SIG-M5 (cell line): ENCODE data around the gene AFF3.
"Not testable (repeated sequence)": the region's sequence is repeated elsewhere in the genome, so short reads cannot be mapped to it uniquely, and the experiment has no call there.

Source experiments
- DNase-seq: peaks from one replicate; lab custom pipeline; 2025; lab: John Stamatoyannopoulos, UW

AFF3 gene

DNA sequence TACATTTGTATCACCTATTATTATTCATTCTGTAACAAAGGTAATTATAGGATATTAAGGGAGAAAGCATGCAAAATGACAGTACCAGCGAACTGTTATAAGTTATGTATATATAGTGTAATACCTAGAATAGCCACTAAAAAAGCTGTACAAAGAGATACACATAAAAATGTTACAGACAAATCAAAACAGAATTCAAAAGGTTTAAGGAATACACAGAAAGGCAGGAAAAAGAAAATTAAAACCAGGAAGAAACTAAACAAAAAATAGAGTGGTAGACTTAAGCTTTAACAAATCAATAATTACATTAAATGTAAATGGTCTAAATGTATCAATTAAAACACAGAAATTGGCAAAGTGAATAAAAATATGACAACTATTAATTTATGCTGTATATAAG is 476.1 kb downstream of the AFF3 start:
- no peak for DNase-seq

DNA sequence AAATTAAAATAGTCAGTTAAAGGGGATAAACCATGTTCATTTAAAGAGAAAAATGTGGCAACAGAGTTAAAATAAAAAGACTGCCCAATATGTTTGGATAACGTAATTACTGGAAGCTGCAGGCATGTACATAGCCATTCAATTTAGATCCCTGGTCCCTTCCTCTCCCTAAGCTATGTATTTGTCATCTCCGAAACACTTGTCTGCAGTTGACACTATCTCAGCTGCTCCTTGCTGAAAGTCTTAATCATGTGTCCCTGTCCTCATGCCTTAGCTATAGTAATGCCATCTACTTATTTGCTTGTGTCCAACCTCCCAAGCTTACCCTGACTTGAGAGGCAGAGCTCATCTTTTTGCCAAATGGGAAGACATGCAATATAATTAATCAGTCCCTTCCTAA is 478.7 kb downstream of the AFF3 start:
- no peak for DNase-seq

DNA sequence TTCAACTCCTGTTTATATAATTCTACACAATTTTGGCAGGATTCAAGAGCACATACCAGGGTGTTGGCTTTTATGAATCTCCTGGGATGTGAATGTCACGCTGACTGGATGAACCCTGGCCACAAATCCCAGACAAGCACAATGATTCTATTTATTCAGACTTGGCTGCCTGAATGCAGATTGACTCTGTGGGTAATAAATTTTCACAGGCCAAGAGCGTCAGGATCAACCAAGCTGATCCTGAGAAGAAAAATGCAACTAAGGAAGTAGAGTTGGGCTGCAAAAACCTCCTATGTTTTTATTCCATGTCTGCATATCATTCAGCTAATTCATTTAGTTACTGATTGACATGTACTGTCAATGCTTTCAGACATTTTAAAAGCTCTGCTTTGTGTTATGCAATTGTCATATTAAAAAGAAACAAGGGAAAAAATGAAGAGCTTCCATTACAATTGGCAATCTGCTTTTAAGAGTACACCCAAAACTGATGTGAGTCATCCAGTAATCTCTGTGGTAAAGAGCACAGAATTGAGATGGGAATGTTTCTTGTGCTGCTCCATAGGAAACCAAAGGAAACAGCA is 479.5 kb downstream of the AFF3 start:
- no peak for DNase-seq

DNA sequence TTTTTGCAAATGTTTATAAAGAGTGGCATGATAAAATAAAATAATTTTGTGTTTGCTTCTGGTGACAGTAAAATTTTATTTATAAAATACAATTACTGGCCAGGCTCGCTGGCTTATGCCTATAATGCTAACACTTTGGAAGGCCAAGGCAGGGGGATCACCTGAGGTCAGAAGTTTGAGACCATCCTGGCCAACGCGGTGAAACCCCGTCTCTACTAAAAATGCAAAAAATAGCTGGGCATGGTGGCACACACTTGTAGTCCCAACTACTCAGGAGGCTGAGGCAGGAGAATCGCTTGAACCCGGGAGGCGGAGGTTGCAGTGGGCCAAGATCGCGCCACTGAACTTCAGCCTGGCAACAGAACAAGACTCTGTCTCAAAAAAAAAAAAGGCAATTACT is 480.6 kb downstream of the AFF3 start:
- not testable (repeated sequence) for DNase-seq

DNA sequence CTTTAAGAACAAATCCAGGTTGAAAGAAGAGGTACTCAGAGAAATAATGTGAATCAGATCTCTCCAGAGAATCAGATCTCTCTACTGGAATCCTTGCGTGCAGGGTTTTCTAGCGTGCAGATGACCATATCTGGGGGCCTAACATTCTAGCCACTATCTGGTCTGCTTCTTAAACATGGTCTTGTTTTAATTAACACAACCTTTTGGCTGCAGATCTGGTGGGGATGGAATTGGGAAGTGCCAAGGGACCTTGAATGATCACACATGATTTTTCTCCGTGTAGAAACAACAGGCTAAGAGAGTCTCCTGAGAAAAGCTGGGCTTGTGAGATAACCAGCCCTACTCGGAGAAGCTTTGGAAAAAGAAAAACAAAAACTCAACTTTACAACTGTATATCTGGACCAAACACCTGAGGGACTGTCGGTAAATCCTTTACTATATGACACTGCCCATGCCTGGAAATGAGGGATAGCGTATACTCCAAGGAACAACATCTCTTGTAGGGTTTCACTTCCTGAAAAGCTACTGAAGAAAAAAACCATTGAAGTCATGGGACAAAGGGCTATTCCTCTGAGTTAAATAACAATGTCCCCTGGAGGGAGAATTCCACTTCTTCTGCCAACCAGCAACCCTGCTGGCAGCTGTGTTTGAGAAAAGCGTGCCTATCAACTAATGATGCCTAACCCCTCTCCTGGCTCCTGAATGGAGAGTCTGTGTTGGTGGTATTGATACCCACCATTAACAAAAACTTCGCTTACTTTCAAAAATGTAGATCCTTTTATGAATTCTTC is 481.6 kb downstream of the AFF3 start:
- no peak for DNase-seq

DNA sequence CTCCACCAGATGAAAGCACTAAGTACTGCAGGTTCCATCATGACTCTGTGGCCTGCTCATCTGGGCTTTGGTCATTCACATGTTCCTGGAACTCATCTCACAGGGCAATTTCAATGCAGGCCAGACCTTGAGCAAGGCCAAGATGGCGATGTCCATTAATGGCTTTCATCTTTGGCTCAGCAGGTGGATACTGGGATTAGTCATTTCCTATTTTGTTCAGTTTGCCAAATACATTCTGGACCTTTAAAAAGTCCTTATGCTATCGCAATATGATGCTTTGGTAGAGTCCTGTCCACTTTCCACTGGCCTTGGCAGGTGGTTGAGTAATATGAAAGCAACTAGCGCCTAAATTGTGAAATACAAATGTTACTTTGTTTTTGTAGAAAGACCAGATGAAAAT is 482.5 kb downstream of the AFF3 start:
- DNase-seq = no peak

DNA sequence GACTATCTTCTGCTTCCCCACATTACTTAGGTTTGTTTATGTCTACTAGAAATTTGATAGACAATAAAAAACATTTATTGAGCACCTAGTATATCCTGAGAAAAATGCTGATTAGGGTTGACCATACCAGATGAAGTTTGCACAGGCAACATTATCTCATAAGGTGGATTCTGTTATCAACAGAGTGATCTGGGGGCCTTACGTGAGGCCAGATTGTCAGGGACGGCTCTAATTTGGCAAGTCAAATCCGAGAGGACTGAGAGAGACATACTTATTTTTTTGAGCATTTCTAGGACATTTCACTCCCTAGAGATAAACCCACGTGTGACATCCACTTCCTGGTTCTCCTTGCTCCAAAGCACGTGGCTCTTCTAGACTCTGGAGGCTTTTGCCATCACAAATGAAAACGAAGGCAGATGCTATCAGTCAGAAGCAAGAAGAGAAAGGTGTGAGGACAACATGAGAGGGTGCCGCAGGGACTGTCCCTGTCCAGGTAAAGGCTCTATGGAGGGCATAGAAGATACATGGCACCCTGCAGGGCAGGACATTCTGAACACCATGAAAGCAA is 484.6 kb downstream of the AFF3 start:
- no peak for DNase-seq

DNA sequence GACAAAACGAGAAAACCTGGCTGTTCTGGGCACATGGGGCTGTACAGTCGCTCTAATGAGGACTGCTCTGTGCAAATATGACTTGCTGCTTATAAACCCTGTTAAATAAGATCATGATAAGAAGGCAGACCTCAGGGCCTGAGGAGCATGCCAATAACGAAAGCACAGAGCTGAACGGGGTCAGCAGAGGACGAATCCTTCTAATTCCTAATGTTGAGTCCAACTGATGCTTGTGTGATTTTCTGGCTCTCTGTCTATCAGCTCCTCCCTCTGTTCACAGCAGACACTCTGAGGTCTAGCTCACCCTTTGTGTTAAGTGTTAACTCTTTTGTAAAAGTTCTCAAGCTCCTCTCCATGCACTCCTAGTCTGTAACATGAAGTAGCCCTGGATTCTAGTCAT is 485.4 kb downstream of the AFF3 start:
- no peak for DNase-seq

DNA sequence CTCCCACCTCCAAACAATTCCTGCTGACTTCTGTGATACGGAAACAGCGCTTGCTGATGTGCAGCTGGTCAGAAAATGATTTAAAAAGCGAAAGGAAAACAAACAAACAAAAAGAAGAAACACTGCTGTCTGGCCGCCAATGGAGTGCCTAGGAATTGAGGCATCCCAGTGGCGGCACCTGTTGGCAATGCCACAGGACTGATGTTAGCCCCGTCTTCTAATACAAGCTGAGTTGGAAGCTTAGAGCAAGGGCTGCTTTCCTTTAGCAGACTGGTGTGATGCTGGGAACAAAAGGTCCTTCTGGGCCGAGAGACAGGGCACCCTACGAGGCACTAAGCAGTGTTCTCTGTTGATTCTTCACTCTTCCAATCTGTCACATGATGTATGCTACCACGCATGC is 489.0 kb downstream of the AFF3 start:
- DNase-seq = no peak

DNA sequence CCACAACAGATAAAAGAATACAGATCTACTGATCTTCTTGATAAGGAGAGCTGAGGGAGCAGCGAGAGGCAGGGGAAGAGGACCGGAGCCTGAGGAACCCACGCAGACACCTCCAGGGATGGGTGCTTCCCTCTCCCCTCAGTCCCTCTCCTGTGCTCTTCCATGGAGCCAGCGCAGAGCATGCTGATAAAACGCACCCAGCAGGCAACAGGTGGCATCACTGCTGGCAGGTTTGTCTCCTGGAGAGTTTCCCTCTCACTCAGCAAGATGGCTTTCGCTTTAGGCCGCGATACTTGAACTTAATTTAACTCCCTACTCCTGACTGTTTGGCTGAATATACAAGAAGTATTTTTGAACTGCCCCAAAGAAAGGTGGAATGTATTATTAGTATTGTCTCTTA is 489.5 kb downstream of the AFF3 start:
- DNase-seq = no peak

DNA sequence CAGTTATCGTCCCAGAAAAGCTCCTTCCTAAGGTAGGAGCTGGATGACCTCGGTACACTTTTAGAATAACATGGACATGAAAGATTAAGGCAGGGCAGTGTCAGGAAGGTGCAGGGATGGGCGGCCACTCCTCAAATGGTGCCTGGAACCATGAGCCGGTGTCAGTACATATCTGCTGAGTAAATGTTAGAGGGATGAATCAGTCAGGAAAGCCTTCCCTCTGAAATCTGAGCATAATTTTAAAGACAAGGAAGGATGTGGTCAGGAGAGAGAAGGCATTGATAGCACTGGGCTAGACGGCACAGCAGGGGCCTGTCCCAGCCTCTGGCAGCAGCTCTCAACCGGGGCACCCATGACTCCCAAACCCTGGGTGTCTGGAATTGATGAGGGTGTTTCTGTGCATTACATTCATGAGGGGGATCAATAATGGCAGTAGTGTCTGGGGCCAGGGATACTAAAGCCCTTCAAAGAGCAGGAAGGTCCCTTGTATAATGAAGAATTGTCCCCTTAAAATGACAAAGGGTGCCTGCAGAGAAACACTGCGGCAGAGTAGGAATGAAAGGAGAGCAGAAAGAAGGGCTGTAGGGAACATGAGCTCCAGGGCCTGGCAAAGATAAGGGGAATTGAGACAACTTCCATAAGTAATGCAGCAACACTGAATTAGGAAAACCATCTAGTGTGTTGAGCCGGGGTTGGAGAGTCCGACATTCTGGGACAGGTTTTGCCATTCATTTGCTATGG is 490.3 kb downstream of the AFF3 start:
- DNase-seq = no peak

DNA sequence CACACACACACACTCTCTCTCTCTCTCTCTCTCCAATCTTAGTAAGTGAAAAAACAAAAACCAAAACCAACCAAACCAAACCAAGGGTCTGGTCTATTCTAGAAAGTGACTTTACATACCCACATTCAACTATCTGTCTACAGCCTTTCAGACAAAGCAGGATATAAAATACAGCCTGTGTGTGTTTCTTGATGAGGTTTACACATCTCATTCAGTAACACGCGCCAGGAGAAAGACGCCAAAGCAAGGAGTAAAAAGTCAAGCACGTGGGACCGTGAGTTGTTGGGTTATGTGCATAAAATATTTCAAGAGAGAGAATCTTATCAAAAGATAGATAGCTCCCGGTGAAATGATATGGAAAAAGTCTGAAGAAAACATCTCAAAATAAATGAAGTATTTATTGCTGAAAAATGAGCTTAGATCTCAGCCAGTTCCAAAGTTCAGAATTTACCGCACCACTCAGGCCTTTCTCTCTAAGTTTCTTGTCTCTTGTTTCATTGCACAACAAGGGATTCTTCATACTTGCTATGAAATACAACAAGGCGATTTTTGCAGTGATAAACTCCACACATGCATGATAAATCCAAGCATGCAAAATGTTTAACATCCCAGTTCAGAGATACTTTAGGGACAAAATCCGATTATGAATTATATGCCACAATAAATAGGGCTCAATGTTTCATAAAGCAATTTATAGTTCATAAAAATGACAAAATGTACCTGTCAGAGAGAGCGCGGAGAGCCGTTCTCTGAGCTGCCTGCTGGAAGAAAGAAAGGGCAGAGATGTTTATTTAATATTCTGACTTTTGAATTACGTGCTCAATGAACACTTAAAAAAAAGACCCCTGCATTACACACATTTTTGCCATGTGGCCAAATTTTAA is 493.2 kb downstream of the AFF3 start:
- no peak for DNase-seq

DNA sequence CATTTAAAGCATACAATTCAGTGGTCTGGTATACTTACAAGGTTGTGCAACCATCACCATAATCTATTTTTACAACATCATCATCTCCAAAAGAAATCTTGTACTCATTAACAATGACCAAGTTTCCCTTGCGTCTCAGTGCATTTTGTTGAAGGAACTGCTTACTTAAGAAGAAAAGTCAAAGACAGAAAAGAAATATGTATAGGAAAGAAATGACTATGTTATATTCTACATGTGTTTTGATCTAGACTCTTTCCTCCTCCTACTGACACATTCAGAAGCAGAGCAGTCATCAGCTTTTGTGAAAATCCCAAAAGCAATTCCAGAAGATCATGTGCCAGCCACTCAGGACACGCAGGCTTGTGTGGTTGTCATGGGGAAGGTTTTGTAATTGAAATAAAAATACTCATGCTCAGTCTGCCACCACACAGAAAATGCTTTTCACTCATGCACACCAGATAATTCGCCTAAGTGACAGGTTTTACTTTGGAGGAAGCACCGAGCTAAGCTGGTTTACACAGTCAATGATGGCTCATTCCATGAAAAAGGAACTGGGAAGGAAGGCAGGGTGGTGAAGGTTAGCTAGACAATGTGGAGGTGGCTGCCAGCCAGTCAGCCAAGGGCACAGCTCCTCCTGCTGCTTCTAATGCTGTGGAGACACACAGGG is 494.1 kb downstream of the AFF3 start:
- DNase-seq = no peak

DNA sequence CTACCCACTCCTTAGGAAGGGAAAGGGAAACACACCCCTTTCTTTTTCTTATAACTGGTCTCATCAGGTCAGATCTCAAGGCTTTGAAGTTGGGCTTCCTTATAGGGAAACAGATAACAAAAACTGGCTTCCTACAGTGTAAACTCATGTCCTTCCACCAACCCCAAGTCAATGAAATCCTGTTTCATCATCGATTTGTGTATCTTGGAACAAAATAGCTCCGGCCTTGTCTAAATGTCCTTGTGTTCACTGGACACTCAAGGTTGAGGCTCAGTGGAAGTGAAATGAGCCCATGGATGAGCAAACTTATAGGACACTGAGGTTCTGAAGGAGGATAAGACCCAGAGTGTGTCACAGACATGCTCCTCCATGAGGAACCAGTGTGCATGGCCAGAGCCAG is 496.4 kb downstream of the AFF3 start:
- DNase-seq = no peak

DNA sequence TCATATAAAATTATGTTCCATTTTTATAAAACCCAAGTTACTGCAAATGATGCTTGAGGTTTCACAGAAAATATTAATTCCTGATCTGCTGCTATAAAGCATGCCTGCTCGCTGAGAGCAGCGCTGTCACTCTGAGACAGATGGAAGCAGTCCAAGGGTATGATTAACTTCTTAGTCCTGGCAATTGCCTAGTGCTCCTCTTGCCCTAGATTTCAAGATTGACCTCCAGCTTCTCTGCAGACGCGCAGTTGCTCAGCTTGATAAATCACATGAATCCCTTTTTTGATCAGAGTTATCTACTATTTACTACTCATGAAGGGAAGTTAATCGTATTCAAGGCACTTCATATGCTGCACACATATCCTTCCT is 498.0 kb downstream of the AFF3 start:
- no peak for DNase-seq

DNA sequence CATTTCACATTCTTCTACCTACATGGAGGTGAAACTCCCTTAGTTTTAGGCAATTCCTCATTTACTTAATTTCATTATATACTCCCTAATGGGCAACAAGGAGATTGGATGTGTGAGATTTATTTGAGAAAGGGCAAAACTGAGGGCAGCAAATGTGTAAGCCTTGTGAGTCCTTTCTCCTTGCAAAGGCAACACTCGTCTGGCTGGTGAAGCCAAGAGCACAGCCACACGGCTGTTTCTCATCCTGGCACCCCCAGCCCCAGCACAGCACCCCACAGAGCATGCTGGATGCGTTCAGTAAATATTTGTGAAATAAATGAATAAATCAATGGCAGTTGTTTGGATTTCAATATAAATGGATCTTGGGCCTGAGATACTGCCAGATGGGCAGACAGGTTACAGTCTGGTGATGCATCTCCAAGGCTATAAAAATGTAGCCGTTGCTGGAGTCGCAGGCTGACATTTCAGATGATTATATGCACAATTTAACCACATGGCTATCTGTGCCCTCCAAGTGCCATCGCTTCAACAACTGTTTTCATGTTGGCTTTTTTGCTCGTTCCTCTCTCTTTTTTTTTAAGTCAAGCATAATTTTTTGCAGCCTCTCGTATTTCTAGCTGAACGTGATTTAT is 498.5 kb downstream of the AFF3 start:
- DNase-seq = no peak

DNA sequence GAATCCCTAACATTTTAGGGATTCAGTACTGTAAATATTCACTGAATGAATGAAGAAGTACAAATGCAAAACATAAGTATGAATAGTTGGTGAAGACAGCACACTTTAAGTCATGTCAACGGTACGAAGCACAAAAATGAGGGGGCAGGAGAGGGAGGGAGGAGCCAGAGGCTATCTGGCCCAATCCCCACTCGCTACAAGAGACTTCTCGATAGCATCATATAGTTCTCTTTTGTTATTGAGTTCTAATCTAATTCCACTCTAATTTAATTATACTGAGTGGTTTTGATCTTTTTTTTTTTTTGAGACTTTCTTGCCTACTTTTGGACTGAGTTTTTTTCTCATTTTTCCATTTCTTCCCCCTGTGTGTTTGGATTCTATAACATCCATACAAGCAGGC is 500.4 kb downstream of the AFF3 start:
- DNase-seq = no peak

DNA sequence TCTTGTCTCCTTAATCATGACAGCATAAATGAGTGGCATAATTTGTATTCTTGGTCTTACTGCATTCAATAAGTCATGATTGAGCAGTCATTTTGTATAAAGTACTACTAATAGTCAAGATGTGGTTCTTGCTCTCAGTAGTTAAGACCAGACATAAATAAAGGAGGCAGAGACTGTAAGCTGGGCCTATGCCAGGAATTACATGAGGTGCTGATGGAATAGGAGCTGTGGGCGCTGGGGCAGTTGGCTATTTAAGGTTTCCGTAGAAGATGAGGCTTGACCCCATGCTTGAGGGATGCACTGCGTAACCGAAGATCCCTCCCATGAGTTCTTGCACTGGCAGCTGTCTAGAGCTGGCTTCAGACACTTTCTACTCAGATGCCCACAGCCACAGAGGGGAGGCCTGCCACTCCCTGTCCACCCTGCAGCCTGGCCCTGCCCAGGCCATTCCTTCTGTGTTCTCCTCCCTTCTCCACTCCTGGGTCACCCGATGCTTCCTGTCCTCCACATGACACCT is 501.7 kb downstream of the AFF3 start:
- no peak for DNase-seq

DNA sequence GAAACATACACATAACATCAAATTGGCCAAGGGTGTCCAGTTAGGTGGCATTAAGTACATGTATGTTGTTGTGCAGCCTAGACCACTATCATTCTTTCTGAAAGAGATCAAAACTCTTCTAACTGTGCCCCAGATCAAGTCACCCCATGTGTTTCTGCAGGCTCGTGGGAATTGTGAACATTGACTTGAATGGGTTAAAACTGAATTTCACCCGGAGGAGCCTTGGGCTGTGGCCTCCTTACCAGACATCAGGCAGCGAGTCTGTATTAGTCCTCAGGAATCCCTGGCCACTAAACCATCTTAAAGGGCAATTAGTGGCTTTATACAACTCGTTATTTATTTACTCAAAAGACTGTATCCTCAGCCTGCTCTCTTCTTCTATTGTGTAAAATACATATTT is 503.6 kb downstream of the AFF3 start:
- no peak for DNase-seq

DNA sequence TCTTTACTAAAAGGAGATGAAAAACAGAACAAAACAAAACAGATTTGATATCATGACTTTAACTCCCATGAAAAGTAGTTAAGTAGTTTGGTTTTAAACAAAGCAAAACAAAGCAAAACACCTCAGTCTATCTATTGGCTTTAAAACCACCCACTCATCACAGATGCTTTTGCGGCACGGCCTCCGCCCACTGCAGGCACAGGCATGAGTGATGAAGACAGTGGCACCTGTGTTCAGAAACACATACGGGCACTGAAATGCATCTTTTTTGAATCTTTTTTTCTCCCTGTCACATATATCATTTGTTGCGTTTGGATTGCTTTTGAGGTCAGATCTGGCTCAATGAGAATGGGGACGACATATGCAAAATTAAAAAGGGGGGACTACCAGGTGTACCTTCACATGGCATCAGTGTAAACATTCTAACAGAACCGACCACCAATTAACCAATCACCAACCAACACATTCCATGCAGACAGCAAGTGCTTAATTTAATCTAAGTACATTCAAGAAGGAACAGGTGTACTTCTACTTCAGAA is 505.2 kb downstream of the AFF3 start:
- no peak for DNase-seq
